ENCODE measurements around the gene SDHC.
A peak's percentile ranks its signal among the peaks of the same experiment; 100 is the strongest.
"Not testable (repeated sequence)": the region's sequence is repeated elsewhere in the genome, so short reads cannot be mapped to it uniquely, and the experiment has no call there.

The SDHC gene

GRCh38 chr1:161311595-161312181, 2.5 kb upstream of the SDHC start:
- DNase-seq = no peak

- no peak for DNase-seq
These were observed 504 bp upstream of the SDHC start for GRCh38 chr1:161313554-161314200.

DNA sequence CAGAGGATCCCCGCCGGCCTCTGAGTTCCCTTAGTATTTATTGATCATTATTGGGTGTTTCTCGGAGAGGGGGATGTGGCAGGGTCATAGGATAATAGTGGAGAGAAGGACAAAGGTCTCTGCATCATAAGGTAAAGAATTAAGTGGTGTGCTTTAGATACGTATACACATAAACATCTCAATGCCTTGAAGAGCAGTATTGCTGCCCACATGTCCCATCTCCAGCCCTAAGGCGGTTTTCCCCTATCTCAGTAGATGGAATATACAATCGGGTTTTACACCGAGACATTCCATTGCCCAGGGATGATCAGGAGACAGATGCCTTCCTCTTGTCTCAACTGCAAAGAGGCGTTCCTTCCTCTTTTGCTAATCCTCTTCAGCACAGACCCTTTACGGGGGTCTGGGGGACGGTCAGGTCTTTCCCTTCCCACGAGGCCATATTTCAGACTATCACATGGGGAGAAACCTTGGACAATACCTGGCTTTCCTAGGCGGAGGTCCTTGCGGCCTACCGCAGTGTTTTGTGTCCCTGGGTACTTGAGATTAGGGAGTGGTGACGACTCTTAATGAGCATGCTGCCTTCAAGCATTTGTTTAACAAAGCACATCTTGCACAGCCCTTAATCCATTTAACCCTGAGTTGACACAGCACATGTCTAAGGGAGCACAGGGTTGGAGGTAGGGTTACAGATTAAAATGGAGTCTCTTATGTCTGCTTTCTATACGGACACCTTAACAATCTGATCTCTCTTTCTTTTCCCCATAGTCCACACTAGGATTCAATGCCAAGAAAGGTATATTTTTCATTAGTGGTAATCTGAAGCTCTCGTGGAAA, 1.9 kb downstream of the SDHC start:
- DNase-seq = not testable (repeated sequence)

DNA sequence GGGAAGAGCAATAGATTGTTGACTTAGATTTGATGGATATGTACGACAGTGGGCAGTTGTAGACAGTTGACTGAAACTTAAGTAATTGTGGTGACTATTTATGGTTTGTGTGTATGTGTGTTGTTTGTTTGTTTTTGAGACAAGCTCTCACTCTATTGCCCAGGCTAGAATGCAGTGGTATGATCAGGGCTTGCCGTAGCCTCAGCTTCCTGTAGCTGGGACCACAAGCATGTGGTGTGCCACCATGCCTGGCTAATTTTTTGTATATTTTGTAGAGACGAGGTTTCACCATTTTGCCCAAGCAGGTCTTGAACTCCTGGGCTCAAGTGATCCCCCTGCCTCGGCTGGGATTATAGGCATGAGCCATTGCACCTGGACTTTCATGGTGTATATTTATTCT, 9.8 kb downstream of the SDHC start:
- DNase-seq = no peak

- DNase-seq = no peak
These were observed 16.2 kb downstream of the SDHC start for GRCh38 chr1:161330346-161330745.

DNA sequence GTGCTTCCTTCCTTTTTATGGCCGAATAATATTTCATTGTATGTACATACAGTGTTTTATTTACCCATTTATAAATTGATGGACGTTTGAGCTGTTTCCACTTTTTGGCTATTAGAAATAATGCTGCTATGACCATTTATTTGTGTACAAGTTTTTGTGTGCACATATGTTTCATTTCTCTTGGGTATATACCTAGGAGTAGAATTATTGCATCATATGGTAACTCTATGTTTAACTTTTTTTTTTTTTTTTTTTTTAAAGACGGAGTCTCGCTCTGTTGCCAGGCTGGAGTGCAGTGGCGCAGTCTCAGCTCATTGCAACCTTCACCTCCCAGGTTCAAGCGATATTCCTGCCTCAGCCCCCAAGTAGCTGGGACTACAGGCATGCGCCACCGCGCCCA, 19.0 kb downstream of the SDHC start:
- DNase-seq = no peak

- DNase-seq = no peak
These were observed 21.6 kb downstream of the SDHC start for GRCh38 chr1:161335796-161336195.

DNA sequence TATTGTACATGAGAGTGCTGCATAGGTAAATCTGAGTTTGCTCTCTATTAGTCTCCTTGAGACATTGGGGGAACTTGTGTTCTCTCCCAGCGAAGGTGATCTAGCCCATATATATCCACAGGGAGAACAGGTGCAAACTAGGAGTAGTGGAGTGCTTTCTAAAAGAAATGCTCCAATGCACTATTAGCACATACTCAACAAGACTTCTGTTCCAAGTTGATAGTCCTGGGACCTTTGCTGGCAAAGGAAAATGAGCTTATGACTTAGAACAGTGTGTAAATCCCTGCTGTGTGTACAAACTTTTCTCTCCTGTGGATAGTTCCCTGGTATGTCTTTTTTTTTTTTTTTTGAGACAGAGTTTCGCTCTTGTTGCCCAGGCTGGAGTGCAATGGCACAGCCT, 28.0 kb downstream of the SDHC start:
- no peak for DNase-seq

GRCh38 chr1:161342821-161343220, 28.6 kb downstream of the SDHC start:
- no peak for DNase-seq

DNA sequence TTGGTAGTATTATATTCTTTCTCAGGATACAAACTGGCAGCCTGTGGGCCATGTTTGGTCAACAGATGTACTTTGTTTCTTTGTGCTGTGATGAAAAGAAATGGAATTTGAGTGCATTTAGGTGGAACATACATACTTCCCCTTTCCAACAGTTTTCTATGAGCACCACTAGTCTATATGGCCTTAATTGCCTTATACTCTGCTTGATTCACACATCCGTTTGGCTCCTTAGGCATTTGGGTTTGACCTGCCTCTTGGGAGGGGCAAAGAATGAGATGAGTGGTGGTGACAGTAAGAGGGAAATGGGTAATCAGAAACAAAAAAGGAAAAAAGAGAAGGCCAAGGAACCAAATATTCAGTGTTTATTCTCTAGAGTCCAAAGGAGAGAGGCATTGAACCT, 36.5 kb downstream of the SDHC start:
- DNase-seq = no peak

DNA sequence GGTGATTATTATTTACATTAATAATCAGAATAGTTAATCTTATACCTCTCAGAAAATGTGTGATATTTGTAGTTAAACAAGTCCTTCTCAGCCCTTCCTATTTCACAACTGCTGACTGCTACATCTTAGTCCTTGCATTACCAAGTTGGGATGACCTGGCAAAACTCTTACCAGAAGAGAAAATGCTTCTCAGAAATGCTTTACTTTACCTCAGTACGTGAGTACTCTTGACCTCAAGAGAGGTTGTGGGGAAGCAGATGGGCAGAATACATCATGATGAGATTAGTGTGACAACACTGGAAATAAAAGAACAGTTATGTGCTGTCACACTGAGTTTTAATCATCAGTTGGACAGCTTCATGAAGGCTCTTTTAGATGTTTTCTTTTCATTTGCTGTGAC, 37.3 kb downstream of the SDHC start:
- no peak for DNase-seq

DNA sequence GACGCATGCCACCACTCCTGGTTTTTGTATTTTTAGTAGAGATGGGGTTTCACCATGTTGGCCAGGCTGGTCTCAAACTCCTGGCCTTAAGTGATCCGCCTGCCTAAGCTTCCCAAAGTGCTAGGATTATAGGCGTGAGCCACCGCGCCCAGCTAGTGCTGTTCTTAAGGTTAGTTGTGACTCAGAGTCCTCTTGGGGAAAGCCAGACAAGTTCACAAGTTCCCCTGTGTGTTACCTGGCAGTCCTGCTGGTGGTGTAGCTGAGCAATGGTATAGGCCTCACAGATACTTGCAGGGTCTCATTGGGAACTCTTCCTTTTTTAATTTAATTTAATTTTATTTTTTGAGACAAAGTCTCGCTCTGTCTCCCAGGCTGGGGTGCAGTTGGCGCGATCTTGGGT, 42.9 kb downstream of the SDHC start:
- DNase-seq = no peak

DNA sequence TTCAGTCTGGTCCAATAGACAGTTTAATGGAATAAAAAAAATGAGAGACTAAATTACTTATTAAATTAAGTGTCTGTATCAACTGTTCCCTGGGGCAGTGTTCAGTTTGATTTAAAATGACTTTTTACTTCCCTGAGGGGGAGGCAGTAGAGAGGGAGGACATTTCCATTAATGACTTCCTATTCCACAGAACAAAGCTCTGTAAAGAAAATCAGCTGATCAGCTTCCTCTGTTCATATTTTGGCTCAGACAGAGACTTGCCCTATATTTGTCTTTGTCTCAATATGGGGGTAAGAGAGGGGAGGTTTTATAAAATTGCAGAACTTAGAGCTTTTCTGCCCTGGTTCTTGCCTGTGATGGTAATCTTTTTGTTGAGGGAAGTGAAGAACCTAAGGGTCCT, 45.1 kb downstream of the SDHC start:
- DNase-seq = no peak

DNA sequence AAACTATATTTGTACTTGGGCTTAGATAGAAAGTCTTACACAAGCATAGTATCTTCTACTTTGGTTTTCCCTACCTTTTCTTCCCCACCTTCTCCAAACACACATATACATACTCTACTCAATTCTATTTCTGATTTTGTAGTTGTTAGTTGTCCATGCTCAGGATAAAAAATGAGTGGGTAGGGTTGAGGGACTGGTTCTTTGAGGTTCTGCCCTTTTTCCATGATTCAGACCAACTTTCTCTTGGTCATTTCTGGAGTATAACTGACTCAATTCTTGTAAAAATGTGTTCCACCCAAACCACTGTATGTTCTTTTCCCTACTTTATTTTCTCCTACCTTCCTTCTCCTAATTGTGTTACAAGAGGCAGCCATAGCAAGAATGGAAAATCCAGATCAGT, 50.2 kb downstream of the SDHC start:
- DNase-seq = no peak

- no peak for DNase-seq
These were observed 51.0 kb downstream of the SDHC start for GRCh38 chr1:161365207-161365606.

GRCh38 chr1:161367684-161368400, 53.7 kb downstream of the SDHC start, which contains the start of gene CFAP126:
CFAP126 (minus strand) TSS chr1:161367876; CDS start chr1:161367868, 8 bp downstream.
- DNase-seq = no peak

GRCh38 chr1:161373442-161373841, 59.3 kb downstream of the SDHC start:
- DNase-seq = no peak

DNA sequence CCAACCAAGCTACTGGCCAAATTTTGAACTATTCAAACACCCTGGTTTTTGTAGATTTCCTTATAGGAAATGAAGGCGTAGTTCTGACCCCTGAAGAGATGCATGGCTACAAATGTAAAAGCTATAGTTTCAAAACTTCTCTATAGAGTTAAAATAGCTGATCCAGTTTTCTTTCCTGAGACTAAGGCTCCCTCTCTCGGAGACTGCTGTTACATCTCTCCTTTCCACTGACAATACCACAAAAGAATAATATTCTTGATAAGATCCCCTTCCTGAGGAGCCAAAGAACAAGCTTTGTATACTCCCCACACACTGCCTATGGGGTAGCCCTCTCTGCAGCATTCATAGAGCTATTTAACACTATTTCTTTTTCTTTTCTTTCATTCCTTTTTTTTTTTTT, 60.2 kb downstream of the SDHC start:
- no peak for DNase-seq

GRCh38 chr1:161378014-161378413, 63.8 kb downstream of the SDHC start:
- no peak for DNase-seq

DNA sequence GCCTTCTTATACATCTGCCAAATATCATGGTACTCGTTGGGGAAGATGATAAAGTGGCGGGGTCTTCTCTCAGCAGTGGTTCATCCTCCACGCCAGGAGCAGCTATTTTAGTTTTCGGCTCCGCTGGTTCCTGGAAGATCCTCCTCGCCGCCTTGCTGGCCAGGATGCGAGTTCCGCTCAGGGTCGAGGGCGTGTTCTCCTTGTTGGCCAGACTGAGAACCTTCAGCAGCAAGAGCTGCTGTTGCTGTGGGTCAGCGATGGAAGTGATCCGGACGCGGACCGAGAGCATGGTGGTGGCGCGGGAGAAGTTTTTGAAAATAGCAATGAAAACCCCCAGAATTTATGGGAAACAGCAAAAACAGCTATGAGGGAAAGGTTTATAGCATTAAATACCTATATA, 64.9 kb downstream of the SDHC start:
- peak in 1 of 2 experiments; percentile 39 for DNase-seq

DNA sequence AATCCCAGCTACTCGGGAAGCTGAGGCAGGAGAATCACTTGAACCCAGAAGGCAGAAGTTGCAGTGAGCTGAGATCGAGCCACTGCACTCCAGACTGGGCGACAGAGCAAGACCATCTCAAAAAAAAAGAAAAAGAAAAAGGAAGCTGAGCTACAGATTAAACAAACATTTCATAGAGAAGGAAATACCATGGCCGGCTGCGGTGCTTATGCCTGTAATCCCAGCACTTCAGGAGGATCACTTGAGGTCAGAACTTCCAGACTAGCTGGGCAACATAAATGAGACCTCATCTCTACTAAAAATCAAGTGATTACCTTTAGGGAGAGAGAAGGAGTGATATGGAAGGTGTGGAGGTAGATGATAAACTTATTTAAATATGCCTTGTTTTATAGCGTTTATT, 67.5 kb downstream of the SDHC start:
- DNase-seq = no peak

- DNase-seq = no peak
These were observed 68.2 kb downstream of the SDHC start for GRCh38 chr1:161382214-161383019.

DNA sequence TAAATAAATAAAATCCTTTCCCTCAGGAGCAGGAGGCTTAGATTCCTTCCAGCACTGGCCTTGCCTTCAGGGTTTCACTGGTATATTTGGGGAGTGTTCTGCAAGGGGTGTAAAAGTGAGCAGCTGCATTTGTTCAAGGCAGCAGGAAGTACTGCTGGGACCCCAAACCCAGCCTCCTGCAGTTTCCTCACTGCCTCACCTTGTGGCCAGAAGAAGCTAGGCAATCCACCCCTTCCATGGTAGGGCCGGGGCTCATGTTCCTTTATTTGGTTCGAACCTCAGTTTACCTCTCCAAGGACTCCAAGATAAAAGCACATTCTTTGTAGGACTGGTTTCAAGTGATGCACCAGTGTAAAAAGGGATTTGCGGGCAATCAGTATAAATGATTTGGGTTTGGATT, 74.5 kb downstream of the SDHC start:
- DNase-seq = no peak

Data from activated CD4-positive, alpha-beta T cell treated with anti-CD3 and anti-CD28 coated beads, Interleukin-2, amount 50 U/mL, for 48 hours (primary cell).